ENCODE results near the gene TOX2.

Gene TOX2

DNA sequence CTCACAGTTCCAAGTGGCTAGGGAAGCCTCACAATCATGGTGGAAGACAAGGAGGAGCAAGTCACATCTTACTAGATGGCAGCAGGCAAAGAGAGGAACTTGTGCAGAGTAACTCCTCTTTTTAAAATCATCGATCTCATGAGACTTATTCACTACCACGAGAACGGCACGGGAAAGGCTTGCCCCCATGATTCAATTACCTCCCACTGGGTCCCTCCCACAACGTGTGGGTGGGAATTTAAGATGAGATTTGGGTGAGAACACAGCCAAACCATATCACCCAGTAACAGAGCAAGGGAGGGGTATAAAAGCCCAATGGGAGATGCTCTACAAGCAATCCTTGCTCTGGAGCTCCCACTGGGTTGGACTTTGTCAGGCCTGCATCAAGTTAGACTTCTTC, 192.0 kb downstream of the TOX2 start:
- DNase-seq: no peak

DNA sequence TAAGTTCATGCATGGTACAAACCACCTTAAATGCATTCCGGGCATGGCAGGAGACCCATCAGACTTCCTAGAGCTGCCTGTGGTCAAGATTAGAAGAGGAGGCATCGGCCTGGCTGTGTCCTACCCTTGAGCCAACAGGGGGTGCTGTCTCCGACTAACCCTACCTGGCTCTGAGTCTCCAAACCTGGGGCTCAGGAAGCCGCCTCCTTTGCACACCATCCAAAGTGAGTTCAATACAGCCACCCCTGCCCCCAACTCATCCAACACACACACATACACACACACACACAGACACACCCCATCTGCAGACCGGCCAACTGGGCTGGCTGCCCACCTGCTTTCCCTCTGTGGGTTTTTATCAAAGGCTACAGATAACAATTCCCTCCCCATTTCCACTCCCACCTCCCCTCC, 195.3 kb downstream of the TOX2 start:
- no peak for DNase-seq

DNA sequence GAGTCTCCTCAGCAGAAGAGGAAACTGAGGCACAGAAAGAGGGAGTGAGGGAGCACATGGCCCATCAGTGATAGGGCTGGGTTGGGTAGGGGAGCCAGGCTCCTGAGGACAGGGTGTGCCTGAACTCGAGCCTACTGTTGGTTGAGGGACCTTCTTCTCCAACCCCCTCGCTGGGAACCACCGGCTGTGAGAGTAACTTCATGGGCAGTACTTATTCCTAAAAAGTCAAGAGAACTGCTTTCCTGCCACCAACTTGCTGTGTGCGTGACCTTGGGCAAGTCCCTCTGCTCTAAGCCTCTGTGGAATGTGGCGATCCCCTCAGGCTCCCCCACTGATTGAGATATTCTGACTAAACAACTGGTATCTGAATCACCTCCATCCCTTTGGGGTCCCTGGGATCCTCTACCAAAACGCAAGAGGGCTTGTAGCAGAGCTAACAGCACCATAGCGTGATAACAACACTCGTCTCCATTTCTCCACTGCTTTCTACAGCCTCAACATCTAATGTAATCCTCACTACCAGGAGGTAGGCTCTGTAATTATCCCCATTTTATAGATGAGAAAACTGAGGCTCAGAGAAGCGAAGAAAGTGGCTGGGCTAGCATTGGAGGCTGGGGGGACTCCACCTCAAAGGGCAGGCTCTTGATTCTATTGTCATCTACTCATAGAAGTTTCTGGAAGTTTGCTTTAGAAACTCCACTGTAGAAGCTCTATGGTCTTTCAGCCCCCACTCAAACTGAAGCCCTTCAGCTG, 196.3 kb downstream of the TOX2 start:
- no peak for DNase-seq

DNA sequence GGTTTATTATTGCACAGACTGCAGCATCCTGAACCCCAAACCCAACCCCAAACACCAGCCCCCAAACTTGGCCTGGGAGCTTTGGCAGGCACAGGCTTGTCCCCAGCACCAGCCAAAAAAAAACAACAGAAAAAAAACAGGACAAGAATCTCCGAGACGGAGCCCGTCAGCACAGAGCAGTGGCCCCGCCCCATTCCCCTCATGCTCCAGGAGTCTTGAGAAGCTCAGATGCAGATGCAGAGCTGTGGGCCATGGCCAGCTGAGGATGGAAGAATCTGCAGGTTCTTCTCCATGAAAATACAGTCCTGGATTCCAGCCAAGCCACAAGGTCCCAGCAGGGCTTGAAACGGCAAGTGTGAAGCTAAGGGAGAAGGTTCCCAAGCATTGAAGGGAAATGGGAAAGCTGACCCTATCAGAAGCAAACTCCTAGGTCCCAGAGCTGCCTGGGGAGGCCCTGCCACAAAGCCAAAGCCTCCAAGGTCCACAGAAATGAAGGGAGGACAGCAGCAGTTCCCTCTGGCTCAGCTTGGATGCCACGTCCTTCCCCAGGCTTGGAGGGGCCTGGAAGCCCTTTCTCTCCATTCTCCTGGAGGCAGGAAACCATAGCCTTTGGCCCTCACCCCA, 197.2 kb downstream of the TOX2 start:
- no peak for DNase-seq

DNA sequence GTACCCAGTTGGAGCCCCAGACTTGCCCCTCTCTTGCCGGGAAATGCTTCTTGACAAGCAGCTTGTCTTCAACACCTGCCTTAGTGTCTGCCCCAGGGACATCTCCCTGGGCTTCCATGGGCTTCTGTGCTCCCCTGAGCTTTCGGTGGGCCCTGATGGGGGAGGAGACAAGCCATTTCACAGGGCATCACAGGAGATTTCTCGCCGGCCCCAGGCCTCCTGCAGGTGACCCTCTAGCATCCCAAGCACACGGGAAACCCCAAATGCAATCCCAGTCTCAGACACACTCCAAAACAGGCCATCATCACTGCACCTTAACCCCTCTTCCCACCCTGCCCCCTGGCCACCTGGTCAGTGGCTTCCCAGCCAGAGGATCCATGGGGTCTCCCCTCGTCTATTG, 197.8 kb downstream of the TOX2 start:
- DNase-seq: no peak

DNA sequence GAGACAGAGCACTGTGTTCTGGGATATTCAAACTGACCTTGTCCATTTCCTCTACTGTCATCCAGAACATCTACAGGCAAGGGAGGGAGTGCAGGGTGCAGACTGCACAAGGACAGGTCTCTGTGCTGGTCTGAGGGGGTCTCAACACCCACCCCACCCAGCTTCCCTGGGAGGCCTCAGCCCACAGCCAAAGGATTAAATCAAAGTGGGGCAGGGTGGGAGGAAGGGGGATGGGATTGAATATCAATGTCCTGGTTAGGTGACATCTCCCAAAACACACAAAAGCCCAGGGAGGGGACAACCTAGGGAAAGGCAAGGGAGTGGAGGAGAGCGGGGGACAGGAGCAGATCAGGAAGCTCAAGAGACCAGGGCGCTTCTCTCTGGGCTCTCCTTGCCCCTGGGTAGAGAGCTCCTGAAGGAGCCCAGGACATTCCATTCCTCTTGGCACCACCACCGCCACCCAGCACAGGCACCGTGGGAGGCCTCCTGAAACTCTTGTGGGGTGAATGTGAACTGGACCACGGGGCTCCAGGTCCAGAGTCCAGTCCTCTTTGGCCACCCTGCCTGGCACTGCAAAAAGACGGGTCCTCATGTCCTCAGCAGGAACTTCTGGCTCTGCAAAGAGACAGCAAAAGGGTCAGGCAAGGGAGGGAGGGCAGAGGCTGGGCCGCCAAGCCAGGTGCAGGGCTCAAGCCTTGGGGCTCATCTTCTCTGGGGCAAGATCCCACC, 198.4 kb downstream of the TOX2 start:
- peak; percentile 10 for DNase-seq

DNA sequence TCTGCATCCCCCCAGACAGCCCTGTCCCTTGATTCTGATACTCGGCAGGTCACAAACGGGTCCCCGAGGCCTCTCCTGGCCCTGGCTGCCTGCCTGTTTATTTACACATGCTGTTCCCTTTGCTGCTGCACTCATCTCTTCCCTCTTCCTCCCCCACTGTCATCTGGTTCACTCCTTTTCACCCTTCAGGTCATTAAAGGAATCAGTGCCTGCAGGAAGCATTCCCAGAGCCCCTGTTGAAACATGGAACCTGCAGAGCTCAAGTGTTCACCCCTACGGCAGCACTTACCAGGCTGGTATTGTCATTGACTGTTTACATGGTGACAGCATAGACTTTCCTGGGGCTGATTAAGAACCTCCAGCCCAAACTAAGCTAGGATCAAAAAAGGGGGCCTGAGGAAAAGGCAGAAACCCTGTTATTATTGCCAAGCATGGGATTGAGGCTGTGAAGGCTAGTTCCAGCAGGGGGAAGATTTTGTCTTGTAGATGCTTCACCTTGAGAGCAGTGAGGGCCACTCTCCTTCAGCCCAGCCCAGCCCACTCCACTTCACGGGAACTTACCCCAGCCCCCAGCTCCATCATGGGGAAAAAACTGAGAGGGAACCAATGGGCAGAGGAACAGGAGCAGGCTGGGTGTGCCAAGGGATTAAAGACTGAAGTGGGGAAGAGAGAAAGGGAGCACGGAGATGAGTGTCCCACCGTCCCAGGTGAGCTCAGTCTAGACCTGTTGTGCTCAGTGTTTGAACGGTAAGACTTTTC, 199.1 kb downstream of the TOX2 start:
- DNase-seq: peak; percentile 19

DNA sequence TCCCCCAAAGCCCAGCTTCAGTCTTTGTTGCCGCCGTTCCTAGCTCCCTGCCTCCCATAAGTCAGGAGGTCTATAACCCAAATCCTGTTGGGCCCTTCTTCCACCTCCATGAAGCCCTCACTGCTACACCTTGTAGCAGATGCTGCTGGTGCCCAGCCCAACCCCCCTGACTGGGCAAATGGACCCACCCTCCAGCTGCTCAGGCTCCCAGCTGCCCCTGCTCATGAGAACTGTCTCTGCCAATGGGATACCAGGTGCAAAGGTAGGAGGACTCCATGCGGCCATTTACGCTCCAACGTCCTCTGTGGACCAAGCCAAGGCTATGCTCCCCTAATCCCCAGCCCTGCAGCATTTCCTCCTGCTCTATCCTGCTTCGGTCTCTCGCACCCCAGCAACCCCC, 200.5 kb downstream of the TOX2 start:
- no peak for DNase-seq

DNA sequence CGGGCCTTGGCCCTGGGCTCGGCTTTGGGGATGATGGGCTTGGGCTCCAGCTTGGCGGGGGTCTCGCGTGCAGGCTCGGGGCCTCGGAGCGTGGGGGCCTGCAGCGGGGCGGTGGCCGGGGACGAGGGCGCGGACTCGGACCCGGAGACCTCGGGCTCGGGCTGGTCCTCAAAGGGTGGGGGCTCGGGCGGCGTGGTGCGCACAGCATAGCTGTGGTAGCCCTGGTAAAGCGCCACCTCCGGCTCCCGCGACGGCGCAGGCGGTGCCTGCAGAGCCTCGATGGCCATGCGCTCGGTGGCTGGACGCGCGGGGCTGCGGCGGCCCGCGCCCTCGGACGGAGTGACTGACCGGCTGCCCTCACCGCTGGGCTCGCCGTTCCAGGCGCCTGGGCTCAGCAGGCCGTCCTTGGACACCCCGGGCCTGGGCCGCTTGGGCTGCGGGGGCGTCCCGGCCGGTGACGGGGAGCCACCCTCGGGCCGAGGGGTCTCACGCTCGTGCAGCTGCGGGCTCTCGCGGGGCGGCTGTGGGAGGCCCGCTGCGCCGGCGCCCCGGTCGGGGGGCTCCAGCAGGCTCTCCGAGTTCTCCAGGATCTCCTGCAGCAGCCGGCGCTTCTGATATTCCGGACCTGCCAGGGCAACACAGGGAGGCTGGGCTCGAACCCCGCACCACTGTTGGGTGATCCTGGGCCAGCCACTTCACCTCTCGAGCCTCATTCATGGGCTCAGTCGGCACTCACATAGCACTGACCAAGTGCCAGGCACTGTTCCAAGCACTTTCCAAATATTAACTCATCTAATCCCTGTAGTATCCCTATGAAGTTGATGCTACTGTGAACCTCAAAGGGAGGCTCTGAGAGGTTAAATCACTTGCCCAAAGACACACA, 201.4 kb downstream of the TOX2 start:
- DNase-seq: peak; percentile 19

DNA sequence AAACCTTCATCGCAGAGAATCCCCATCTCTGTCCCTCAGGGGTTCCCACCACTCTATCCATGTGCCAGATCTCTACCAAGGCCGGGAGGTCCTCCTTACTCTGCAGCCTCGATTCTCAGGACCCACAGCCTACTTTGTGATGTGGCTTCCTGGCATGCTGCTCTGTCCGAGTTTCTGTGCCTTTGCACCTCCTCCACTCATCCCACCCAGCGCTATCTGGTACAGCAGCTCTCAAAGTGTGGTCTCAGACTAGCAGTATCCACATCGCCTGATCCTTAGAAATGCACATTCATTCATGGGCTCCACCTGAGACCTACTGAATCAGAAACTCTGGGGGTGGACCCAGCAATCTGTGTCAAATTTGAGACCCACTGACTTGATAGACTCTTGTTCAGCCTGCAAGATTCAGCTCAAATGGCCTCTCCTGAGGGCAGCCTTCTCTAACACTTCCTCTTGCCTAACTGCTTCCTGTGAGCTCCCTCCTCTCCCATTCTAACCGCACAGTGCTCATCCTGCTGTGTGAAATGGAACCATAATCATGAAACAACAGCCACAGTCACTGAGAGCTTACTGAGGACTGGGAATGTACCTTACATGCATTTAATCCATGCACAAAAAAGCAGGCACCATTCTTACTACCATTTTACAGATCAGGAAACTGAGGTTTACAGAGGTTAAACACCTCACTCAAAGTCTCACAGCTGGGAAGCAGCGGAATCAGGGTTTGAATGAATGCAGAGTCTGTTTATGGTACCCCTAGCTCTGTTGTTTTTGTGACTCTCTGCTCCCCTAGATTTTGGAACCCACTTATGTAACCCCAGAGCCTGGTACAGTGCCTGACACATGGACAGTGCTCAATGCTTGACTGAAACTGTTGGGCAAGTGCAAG, 202.9 kb downstream of the TOX2 start:
- no peak for DNase-seq

DNA sequence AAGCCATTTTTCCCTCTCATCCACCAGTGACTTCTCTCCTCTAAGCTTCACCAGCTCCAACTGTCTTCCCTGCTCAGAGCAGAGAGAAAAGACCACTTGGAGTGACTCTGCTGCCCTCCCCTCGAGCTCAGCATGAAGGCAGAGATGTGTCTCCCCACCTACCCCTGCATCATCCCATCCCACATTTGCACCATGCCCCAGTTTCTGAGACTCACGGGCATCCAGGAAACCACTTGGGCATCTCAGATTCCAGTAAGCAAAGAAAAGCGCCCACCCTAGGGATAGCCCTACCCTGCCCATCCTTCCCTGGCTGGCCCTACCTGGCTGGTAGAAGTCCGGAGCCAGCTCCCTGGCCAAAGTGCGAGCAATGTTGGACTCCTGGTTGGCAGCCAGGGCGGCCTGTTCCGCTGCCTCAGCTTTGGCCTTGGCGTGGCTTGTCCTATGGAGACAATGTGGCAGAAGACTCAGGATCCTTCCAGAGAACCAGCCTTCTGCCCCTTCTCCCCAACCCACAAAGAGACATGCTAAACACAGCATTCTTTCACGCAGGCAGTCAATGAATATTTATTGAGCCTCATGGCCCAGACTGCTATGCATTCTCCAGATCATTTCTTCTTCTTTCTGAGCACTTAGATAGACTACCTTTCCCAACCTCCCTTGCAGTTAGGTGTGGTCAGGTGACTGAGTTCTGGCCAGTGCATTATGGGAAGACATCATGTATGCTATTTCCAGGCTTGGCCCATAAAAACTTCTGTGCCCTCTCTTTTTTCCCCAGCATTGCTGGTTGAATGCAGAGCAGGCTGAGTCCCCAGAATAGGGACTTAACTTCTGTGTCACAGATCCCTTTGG, 203.8 kb downstream of the TOX2 start:
- no peak for DNase-seq
